Pancreas (tissue), 10 donors: Measurements from ENCODE around the gene ABCD2. TPM values are rescaled to one million over a fixed set of nuclear protein-coding genes. Genes with fewer than 3 reads are reported as not detected.
A peak's percentile ranks its signal among the peaks of the same experiment; 100 is the strongest.

Experiments used
- ATAC-seq, 4 donors: fragments of 200-7000 bp; cut with Tn5 transposase; one replicate each; pipeline versions ENCODE4 v1.8.0 to v1.9.1; 2020; ENCODE audit warnings: mild to moderate bottlenecking in 4 of 4, moderate library complexity in 4 of 4
- DNase-seq, 6 donors: peaks; one replicate each; pipeline ENCODE4 v3.0.0-alpha.2; 2020
- FAIRE-seq: peaks from 2 replicates; lab custom pipeline; 2012; peaks lifted over from hg19 to GRCh38; lab: Jason Lieb, UNC
- H3K27ac ChIP-seq, 4 donors: fragments of 200-600 bp; sonication (generic); 1 replicate in 3 of 4; 2 replicates in 1 of 4; pipeline versions ENCODE4 v1.5.0 to v1.8.0; 2020
- H3K27me3 ChIP-seq, 4 donors: fragments of 200-600 bp; one replicate each; pipeline ENCODE4 v1.8.0; 2021
- H3K36me3 ChIP-seq, 3 donors: fragments of 200-600 bp; sonication (generic) in 1 of 3; one replicate each; pipeline versions ENCODE4 v1.5.0 to v1.8.0; 2020 to 2021
- H3K4me1 ChIP-seq, 3 donors: fragments of 200-600 bp; one replicate each; pipeline ENCODE4 v1.8.0; 2021
- H3K4me3 ChIP-seq, 4 donors: fragments of 200-600 bp; sonication (generic) in 2 of 4; one replicate each; pipeline versions ENCODE4 v1.5.0 to v1.8.0; 2020 to 2021
- H3K9me3 ChIP-seq, 4 donors: fragments of 200-600 bp; one replicate each; pipeline ENCODE4 v1.8.0; 2021
- WGBS, 2 donors: extraction: QIAGEN DNeasy Blood & Tissue Kit; methylation state at CpG; one replicate each; pipeline ENCODE4 v1.1.7; 2013; 5-methylcytosine and 5-hydroxymethylcytosine counted together
- intact Hi-C, 3 donors: fragments of 100-400 bp; cut with DNase I; formaldehyde crosslinking; loops; one replicate each; pipeline versions ENCODE4 v1.11.1 to v1.14.2; 2022
- polyA plus RNA-seq, 2 donors: library from polyadenylated mRNA; stranded (reverse); fragments of 200-250 nt; gene quantifications; one replicate each; pipeline ENCODE4 v1.2.3, GENCODE V29; 2013
- total RNA-seq, 6 donors: library from RNA; stranded (reverse); fragmentation: NEBNext Ultra II Directional in 4 of 6; extraction: Animal tissue kit (Norgen Biotek cat#: 25700) in 4 of 6; gene quantifications; one replicate each; pipeline versions ENCODE4 v1.2.1 to v1.2.4, GENCODE V29; 2021 to 2023
- TF ChIP-seq, protein P1 (sequence below), 4 donors: fragments of 200-600 bp; sonication (generic) in 3 of 4; IDR thresholded peaks; one replicate each; pipeline versions ENCODE4 v1.5.0 to v1.8.0; 2021; ENCODE audit warnings: antibody characterized with exemption in 4 of 4
- donor health status: healthy with polysubstance abuse.
- donor health status: DM: no; HTN: no; CAD: no; lungs with moderate emphysema.
- donor health status: DM: no; HTN: no; CAD: no.
- donor health status: control.
- donor health status: control.
- donor health status: Bipolar disorder and iron deficiency.
- donor health status: DM: yes; HTN: yes; CAD: no.
- donor health status: DM: no; HTN: no; CAD: no.
- donor health status: DM: no; HTN: no; CAD: no.
- donor health status: DM: yes; HTN: yes; CAD: no.

ABCD2 gene
- total and polyA plus RNA-seq, 8 donors = 0.03 to 0.38 (median 0.05) TPM; not detected in 1

DNA sequence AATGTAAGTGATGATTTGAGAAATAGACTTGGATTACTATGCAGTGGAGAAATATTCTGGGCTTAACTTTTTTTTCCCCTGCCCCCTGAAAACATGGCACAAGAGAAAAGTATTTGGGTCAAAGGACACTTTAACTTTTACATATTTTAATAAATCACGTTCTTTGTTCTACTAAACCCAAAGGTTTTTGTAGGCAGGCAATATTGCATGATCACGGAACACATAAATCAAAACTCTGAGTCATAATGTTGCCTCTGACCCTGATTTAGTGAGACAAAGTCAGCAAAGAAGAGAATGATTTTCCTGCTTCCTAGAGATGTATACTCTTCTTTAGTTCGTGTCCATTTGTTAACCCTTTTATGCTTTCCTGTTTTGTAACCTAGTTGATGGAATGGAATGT, 38.0 kb downstream of the ABCD2 start:
- no peak overlapping the region for H3K4me3 ChIP-seq
- H3K27me3 ChIP-seq = no peaks in the 10 kb centered on the region
- no peak overlapping the region for H3K27ac ChIP-seq
- DNase-seq (no peak), FAIRE-seq (no peak), ATAC-seq (peak in 1 of 4 donors; percentile 11)
- TF ChIP-seq, protein P1, sequence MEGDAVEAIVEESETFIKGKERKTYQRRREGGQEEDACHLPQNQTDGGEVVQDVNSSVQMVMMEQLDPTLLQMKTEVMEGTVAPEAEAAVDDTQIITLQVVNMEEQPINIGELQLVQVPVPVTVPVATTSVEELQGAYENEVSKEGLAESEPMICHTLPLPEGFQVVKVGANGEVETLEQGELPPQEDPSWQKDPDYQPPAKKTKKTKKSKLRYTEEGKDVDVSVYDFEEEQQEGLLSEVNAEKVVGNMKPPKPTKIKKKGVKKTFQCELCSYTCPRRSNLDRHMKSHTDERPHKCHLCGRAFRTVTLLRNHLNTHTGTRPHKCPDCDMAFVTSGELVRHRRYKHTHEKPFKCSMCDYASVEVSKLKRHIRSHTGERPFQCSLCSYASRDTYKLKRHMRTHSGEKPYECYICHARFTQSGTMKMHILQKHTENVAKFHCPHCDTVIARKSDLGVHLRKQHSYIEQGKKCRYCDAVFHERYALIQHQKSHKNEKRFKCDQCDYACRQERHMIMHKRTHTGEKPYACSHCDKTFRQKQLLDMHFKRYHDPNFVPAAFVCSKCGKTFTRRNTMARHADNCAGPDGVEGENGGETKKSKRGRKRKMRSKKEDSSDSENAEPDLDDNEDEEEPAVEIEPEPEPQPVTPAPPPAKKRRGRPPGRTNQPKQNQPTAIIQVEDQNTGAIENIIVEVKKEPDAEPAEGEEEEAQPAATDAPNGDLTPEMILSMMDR (IDR thresholded peaks at IDR 0.05) = no peak
- H3K4me1 ChIP-seq = no peaks in the 10 kb centered on the region
- no peaks in the 10 kb centered on the region for H3K36me3 ChIP-seq
- H3K9me3 ChIP-seq = no peaks in the 10 kb centered on the region
- WGBS, 2 donors = 20 to 21% methylated on average over 3 of the region's 3 CpGs
- intact Hi-C loops = no loop called here

DNA sequence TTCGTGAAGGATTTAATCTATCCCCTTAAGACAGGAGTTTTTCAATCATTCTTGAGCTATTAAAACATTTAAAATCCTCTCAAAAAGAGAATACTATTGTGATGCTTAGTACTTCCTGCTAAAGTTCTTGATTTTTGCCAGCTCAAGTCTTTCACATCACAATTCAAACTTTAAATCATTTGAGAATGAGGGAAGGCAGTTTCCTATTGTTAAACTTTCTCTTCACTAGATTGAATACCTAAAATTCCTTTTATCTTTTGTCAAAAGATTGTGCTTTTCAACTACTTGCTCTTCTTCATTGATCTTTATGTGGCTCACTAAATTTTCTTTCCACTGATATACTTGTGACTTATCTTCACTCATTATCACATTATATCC, 44.1 kb downstream of the ABCD2 start:
- TF ChIP-seq, protein P1 (IDR thresholded peaks at IDR 0.05) = no peak
- intact Hi-C loops = no loop called here
- FAIRE-seq = no peak
- ATAC-seq = no peak
- no peak for DNase-seq
- H3K27ac ChIP-seq = no peak overlapping the region
- H3K36me3 ChIP-seq = no peaks in the 10 kb centered on the region
- H3K4me3 ChIP-seq = no peak overlapping the region
- H3K9me3 ChIP-seq = no peaks in the 10 kb centered on the region
- H3K4me1 ChIP-seq = no peaks in the 10 kb centered on the region
- H3K27me3 ChIP-seq = no peaks in the 10 kb centered on the region
- 47 to 62% methylated on average over 1 of the region's 1 CpG for WGBS, 2 donors

DNA sequence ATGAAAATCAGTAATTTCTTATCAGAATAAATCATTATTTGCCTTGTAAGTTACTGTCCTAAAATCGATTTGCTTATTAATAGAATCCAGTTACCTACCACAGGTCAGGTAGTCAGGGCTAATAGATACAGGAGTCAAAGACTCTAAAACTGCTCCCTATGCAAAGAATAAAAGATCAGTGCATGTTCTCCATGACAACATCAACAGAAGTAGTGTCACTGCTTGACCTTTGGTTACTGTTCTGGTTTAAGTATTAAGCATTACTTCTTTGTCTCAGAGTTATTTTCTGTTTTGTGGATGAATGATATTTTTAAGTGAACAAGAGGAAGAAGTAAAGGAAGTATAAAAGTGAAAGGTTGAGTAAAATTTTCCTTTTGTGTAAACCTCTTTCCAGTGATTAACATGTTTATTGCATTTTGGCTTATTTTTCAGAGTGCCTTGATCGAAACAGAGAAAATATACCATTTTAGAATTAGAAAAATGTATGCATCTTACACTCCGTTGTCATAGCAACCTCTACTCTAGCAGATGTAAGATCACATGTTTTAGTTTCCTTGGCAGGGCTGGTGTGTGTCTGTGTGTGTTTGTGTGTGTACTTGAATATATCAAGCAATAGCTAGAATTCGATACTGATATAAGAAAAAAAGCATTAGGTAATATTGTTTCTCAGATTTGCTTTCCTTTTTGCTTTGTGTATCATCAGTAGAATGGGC, 44.7 kb downstream of the ABCD2 start:
- ATAC-seq = no peak
- H3K36me3 ChIP-seq = no peaks in the 10 kb centered on the region
- no peak for FAIRE-seq
- no peak overlapping the region for H3K27ac ChIP-seq
- no peak overlapping the region for H3K4me3 ChIP-seq
- TF ChIP-seq, protein P1 (IDR thresholded peaks at IDR 0.05) = no peak
- 45 to 56% methylated on average over 4 of the region's 4 CpGs for WGBS, 2 donors
- H3K4me1 ChIP-seq = no peaks in the 10 kb centered on the region
- no peak for DNase-seq
- intact Hi-C loops = no loop called here
- H3K27me3 ChIP-seq = no peaks in the 10 kb centered on the region
- no peaks in the 10 kb centered on the region for H3K9me3 ChIP-seq

DNA sequence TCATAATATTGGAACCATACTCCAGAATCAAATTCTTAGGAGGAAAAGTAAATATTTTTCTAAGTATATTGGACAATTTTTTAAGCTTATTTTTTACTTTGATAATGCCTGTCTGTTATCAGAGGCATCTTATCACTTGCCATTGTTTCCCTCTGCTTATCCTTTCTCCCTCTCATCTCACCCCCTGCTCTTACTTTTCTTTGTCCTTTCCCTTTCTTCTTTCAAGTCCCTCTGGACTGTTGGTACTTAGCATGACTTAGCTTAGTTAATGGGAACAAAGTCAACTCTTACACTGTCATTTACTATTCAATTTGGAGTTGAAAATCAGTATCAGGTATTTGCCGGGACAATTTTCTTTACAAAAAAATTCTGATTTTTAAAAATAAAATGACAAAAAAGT, 45.2 kb downstream of the ABCD2 start:
- intact Hi-C loops = no loop called here
- Histone ChIP-seq H3K4me1 (no peaks in the 10 kb centered on the region), H3K9me3 (no peaks in the 10 kb centered on the region), H3K4me3 (no peak overlapping the region), H3K27me3 (no peaks in the 10 kb centered on the region), H3K36me3 (no peaks in the 10 kb centered on the region), H3K27ac (no peak overlapping the region)
- no peak for FAIRE-seq
- no peak for DNase-seq
- 76 to 82% methylated on average over 1 of the region's 1 CpG for WGBS, 2 donors
- TF ChIP-seq, protein P1 (IDR thresholded peaks at IDR 0.05) = no peak
- ATAC-seq = no peak

DNA sequence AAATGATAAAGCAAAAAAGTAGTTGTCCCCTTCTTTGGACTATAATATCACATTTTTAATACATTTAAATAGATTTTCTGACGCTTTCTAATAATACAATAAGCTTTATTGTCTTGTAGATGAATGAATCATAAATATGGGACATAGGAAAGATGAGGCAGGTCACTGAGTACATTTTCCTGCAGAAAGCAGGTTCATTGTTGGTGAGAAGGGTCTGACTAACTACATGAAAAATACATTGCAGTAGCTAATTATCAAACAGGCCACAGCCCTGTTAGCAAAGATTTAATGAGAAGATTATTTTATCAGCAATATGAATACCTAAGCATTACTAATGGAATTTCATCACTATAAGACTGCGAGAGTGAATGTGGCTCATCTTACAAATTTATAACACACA, 45.6 kb downstream of the ABCD2 start:
- Histone ChIP-seq H3K4me1 (no peaks in the 10 kb centered on the region), H3K36me3 (no peaks in the 10 kb centered on the region), H3K4me3 (no peak overlapping the region), H3K27me3 (no peaks in the 10 kb centered on the region), H3K9me3 (no peaks in the 10 kb centered on the region), H3K27ac (no peak overlapping the region)
- DNase-seq (no peak), ATAC-seq (no peak), FAIRE-seq (no peak)
- TF ChIP-seq, protein P1 (IDR thresholded peaks at IDR 0.05) = no peak
- intact Hi-C loops = no loop called here
- 54 to 67% methylated on average over 2 of the region's 2 CpGs for WGBS, 2 donors
